Brain microvascular endothelial cell (primary cell): ENCODE results near the gene B3GAT2.

ENCODE experiments used
- DNase-seq: peaks from one replicate; pipeline ENCODE4 v3.0.0-alpha.2; 2020
- H3K27ac ChIP-seq: fragments of 250-450 bp; sonication (Bioruptor Pico); 2 replicates; pipeline ENCODE4 v1.5.1; 2020; ENCODE audit warnings: mild to moderate bottlenecking, moderate library complexity
- H3K27me3 ChIP-seq: fragments of 250-450 bp; sonication (Bioruptor Pico); replicated peaks from 2 replicates; pipeline ENCODE4 v1.5.1; 2020; ENCODE audit warnings: mild to moderate bottlenecking
- H3K36me3 ChIP-seq: fragments of 250-450 bp; sonication (Bioruptor Pico); replicated peaks from 2 replicates; pipeline ENCODE4 v1.5.1; 2020; ENCODE audit warnings: mild to moderate bottlenecking
- H3K4me3 ChIP-seq: 2 replicates; pipeline ENCODE4 v1.5.1; 2011; ENCODE audit warnings: low read depth, mild to moderate bottlenecking, control low read depth, low read length, moderate library complexity
- in situ Hi-C: cut with HindIII; loops from 2 replicates; pipeline ENCODE4 v1.10.0; 2017; ENCODE audit warnings: low sequenced_read_pairs, low pct_ligation_motif_present
- TF ChIP-seq, protein P1 (sequence below): IDR thresholded peaks from 2 replicates; pipeline ENCODE4 v1.5.1; 2011; ENCODE audit warnings: low read depth, mild to moderate bottlenecking, moderate library complexity, low read length, control low read depth, inconsistent platforms; ENCODE audit errors: missing control alignments

The B3GAT2 gene

DNA sequence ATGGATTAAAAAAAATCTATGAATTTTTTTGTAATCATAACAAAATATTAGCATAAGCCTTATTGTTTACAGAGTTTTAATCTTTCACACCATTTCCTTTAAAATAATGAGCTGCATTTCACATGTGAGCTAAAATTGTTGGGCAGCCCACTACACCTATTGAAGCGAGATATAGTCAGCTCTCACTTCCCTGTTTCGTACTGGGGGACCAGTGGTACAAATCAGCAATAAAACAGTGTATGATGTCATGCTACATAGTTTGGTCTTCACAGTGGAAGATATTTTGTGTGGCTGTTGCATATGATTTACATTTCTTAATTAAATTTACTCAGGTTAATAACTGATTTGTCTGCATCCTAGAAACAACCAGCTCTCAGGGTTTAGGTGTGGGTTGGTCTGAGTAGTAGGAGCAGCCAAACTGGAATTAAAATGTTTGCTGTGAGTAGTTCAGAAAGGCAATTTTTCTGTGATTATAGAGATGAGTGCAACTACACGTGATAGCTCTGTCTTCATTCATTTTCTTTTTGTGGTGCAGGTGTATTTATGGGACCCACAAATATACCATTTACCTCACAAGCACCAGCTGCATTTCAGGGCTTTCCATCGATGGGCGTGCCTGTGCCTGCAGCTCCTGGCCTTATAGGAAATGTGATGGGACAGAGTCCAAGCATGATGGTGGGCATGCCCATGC, 99.3 kb downstream of the B3GAT2 start:
- H3K4me3 ChIP-seq: no peak overlapping the region
- in situ Hi-C loops: no loop called here

DNA sequence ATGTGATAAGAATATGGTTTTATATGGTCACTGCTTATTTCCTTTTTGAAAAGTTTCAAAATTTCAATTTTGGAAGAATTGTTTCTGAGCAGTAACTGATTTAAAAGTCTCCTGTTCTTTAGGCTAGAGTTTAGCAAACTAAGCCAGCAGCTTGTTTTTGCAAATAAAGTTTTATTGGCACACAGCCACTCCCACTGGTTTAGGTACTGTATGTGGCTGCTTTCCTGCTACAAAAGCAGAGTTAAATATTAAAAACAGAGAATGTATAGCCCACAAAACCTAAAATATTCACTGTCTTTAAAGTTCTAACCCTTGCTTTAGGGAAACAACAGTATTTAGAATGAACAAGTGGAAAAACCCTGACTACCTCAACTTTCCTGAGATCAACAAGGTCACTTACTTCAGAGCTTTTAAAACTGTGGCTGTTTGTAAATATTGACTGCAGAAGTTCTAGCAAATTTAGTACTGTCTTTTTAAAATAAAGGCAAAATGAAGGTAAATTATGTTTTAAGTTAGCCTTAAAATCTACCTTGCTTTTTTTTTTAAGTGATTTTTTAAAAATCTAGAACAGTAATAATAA, 104.1 kb downstream of the B3GAT2 start:
- no peak overlapping the region for H3K27ac ChIP-seq
- TF ChIP-seq, protein P1, sequence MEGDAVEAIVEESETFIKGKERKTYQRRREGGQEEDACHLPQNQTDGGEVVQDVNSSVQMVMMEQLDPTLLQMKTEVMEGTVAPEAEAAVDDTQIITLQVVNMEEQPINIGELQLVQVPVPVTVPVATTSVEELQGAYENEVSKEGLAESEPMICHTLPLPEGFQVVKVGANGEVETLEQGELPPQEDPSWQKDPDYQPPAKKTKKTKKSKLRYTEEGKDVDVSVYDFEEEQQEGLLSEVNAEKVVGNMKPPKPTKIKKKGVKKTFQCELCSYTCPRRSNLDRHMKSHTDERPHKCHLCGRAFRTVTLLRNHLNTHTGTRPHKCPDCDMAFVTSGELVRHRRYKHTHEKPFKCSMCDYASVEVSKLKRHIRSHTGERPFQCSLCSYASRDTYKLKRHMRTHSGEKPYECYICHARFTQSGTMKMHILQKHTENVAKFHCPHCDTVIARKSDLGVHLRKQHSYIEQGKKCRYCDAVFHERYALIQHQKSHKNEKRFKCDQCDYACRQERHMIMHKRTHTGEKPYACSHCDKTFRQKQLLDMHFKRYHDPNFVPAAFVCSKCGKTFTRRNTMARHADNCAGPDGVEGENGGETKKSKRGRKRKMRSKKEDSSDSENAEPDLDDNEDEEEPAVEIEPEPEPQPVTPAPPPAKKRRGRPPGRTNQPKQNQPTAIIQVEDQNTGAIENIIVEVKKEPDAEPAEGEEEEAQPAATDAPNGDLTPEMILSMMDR: no peak
- no peak for DNase-seq
- in situ Hi-C loops: no loop called here
- H3K27me3 ChIP-seq: no peaks in the 10 kb centered on the region
- no peak overlapping the region for H3K4me3 ChIP-seq
- no peaks in the 10 kb centered on the region for H3K36me3 ChIP-seq

More for the DNA sequence above, 99.3 kb downstream of the B3GAT2 start:
- H3K27ac ChIP-seq: no peak overlapping the region
- DNase-seq: no peak
- H3K27me3 ChIP-seq: no peaks in the 10 kb centered on the region
- peaks cover 3% of the 10 kb centered on the region for H3K36me3 ChIP-seq
- TF ChIP-seq, protein P1: no peak

DNA sequence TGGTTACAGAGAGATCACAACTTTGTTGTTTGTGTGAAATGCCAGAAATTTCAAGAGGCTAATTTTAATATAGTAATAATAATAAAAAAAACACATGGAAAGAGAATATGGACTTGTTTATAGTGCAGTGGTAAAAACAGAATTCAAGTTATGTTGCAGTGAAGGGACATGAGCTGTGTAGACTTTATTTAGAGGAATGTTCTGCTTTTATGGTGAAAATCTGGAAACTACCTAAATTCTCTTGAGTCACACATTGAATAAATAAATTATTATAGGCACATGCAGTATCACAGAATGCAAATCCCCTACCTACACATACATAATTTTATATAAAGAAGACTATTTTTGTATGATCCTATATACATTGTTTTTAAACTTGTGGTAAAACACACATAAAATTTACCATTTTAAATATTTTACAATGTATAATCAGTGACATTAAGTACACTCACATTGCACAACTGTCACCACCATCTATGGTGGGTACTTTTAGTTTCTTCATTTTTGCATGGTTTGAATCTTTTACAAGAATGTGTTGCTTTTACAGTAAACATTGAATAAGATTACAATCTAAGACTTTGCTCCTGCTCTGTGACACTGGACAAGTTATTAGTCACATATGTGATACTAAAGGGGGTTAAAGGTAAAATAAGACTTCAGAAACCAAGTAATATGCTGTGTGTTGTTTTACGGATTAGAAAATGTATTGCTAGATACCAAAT, 107.4 kb downstream of the B3GAT2 start:
- Histone ChIP-seq H3K27ac (no peak overlapping the region), H3K4me3 (no peak overlapping the region), H3K36me3 (no peaks in the 10 kb centered on the region), H3K27me3 (no peaks in the 10 kb centered on the region)
- in situ Hi-C loops: no loop called here
- TF ChIP-seq, protein P1: no peak
- DNase-seq: no peak

DNA sequence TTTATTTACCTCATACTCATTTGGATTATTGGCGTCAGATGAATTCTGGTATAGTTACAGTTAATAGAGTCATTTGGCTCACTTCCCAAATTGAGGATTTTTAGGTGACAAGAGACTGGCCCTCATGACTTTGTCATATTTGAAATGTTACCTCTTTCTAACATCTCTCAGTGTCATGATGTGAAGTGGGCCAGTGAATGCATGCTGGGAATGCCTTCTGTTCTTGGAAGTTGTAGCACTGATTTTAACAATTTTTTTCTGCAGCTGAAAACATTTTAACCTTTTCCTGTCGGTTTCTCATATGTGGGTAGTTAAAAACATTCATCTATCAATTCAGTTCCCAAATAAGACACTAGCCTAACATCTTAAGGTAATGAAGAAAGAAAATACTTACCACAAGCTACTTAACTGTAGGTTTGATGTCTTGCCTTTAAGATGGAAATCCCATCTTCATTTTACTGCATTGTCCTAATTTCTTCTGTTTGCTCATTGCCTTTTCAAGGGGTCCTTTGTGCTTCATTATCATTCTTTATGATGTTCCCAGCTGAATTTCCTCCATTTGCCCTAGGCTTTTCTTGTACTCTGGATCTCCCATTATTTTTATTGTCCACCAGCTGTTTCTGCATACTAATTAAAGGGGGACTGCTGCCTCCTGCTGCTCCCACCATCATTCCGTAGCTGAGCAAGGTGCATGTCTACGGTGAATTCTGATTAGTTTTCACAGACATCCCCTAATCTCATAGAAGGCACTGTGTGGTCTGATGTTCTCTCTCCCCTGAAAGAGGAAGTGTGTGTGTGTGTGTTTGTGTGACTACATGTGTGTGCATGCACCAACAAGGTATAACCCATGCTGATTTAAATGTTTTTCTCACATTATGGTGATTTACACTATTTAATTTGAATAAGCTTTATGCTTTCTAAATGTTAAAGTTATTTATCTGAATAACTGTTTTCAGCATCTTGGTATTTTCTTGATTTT, 109.5 kb downstream of the B3GAT2 start:
- no peaks in the 10 kb centered on the region for H3K27me3 ChIP-seq
- no peak overlapping the region for H3K4me3 ChIP-seq
- in situ Hi-C loops: no loop called here
- no peak for DNase-seq
- H3K27ac ChIP-seq: no peak overlapping the region
- no peaks in the 10 kb centered on the region for H3K36me3 ChIP-seq
- TF ChIP-seq, protein P1: no peak

DNA sequence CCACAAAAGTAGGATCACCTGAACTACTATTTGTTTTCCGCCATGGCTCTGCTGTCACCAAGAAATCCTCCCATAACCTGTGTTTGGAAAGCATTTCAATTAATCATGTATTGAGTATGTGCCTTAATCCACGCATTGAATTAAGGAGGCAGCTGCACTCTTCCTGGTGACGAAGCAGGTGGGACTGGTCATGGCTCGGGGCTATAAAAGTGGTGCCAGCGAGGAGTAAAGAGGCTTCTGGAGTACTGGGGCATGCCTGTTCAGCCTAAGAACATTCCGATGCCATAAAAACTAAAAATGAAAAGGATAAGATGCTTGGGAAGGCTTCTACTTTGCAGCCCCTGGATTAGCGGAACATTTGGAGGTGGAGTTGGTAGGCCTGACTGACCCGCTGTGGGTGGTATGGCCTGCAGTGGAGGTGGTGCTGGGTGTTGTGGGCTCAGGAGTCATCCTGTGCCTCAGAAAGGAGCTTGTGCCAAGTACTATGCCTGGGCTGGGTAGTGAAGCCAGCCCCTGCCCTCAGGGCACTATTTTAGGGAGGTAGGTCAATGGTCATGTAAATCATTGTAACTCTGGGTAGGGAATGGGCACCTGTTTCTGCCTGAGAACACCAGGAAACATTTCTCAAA, 110.5 kb downstream of the B3GAT2 start:
- H3K27me3 ChIP-seq: no peaks in the 10 kb centered on the region
- in situ Hi-C loops: no loop called here

More for the DNA sequence above, 110.5 kb downstream of the B3GAT2 start:
- TF ChIP-seq, protein P1: no peak
- H3K4me3 ChIP-seq: no peak overlapping the region
- H3K36me3 ChIP-seq: no peaks in the 10 kb centered on the region
- H3K27ac ChIP-seq: no peak overlapping the region
- no peak for DNase-seq
